Measurements from ENCODE around the gene C11orf86. TPM values are rescaled to one million over a fixed set of nuclear protein-coding genes. Genes with fewer than 3 reads are reported as not detected.
"Not testable (repeated sequence)": the region's sequence is repeated elsewhere in the genome, so short reads cannot be mapped to it uniquely, and the experiment has no call there.

The C11orf86 gene
- total RNA-seq, 4 donors from 2014 or later: 21.0 to 88.3 (median 56.1) TPM; not detected in 1

GRCh38 chr11:67002297-67002913 is 27.3 kb downstream of the C11orf86 start:
- TF ChIP-seq POLR2A (IDR thresholded peaks at IDR 0.05): no peak
- TF ChIP-seq EP300 (IDR thresholded peaks at IDR 0.05; ENCODE audit: low read depth): no peak
- TF ChIP-seq POLR2AphosphoS5 (IDR thresholded peaks at IDR 0.05): no peak
- no peak for TF ChIP-seq CTCF (IDR thresholded peaks at IDR 0.05)
- intact Hi-C loops (cut with DNase I; ENCODE audit: low total_unique reads) (no loop called here), in situ Hi-C loops (cut with MboI; ENCODE audit: low pct_ligation_motif_present in 1 of 4, low pct_unique_long_range_greater_than_20kb in 1 of 4, low sequenced_read_pairs in 3 of 4) (loop anchor here in 1 of 4 donors (25.0 kb wide), 1 partner anchor 290 kb away; no protein-coding TSS in a partner anchor)
- DNase-seq: no peak
- Histone ChIP-seq H3K36me3 (no peaks in the 10 kb centered on the region), H3K27ac (no peak overlapping the region), H3K9me3 (no peaks in the 10 kb centered on the region), H3K4me3 (no peak overlapping the region), H3K4me1 (no peaks in the 10 kb centered on the region), H3K27me3 (no peaks in the 10 kb centered on the region)
- WGBS, 2 donors (ENCODE audit: low coverage in 1 of 2): 63% methylated on average over 8 of the region's 8 CpGs; no CpG with 5 or more reads in 1 of the 2 donors

- 82 to 100% methylated on average over 1 to 5 of the region's 5 CpGs for WGBS, 2 donors (ENCODE audit: low coverage in 1 of 2)
- Histone ChIP-seq H3K4me3 (no peak overlapping the region), H3K9me3 (no peaks in the 10 kb centered on the region), H3K36me3 (no peaks in the 10 kb centered on the region), H3K27me3 (no peaks in the 10 kb centered on the region), H3K27ac (no peak overlapping the region), H3K4me1 (no peaks in the 10 kb centered on the region)
- no peak for TF ChIP-seq CTCF (IDR thresholded peaks at IDR 0.05)
- TF ChIP-seq POLR2AphosphoS5 (IDR thresholded peaks at IDR 0.05): no peak
- no peak for TF ChIP-seq POLR2A (IDR thresholded peaks at IDR 0.05)
- no peak for TF ChIP-seq EP300 (IDR thresholded peaks at IDR 0.05; ENCODE audit: low read depth)
- in situ Hi-C loops (cut with MboI; ENCODE audit: low pct_ligation_motif_present in 1 of 4, low pct_unique_long_range_greater_than_20kb in 1 of 4, low sequenced_read_pairs in 3 of 4): loop anchor here in 1 of 4 donors (25.0 kb wide), 1 partner anchor 291 kb away; no protein-coding TSS in a partner anchor
- DNase-seq: no peak
- intact Hi-C loops (cut with DNase I; ENCODE audit: low total_unique reads): no loop called here
These were observed 27.9 kb downstream of the C11orf86 start for GRCh38 chr11:67002921-67003411.

DNA sequence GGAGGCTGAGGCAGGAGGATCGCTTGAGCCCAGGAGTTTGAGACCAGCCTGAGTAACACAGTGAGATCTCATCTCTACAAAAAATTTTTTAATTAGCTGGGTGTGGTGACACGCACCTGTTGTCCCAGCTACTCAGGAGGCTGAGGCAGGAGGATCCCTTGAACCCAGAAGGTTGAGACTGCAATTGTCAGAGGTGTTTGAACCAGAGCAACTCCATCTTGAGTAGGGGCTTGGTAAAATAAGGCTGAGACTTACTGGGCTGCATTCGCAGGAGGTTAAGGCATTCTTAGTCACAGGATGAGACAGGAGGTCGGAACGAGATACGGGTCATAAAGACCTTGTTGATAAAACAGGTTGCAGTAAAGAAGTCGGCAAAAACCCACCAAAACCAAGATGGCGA is 30.1 kb downstream of the C11orf86 start:
- H3K36me3 ChIP-seq; H3K27me3 ChIP-seq; intact Hi-C loops (cut with DNase I; ENCODE audit: low total_unique reads); H3K9me3 ChIP-seq; DNase-seq; H3K27ac ChIP-seq; H3K4me1 ChIP-seq; H3K4me3 ChIP-seq: not testable (repeated sequence)
- in situ Hi-C loops (cut with MboI; ENCODE audit: low pct_ligation_motif_present in 1 of 4, low pct_unique_long_range_greater_than_20kb in 1 of 4, low sequenced_read_pairs in 3 of 4): loop anchor here in 1 of 4 donors (25.0 kb wide), 1 partner anchor 293 kb away; no protein-coding TSS in a partner anchor
- WGBS, 2 donors (ENCODE audit: low coverage in 1 of 2): 91 to 100% methylated on average over 1 to 8 of the region's 8 CpGs

DNA sequence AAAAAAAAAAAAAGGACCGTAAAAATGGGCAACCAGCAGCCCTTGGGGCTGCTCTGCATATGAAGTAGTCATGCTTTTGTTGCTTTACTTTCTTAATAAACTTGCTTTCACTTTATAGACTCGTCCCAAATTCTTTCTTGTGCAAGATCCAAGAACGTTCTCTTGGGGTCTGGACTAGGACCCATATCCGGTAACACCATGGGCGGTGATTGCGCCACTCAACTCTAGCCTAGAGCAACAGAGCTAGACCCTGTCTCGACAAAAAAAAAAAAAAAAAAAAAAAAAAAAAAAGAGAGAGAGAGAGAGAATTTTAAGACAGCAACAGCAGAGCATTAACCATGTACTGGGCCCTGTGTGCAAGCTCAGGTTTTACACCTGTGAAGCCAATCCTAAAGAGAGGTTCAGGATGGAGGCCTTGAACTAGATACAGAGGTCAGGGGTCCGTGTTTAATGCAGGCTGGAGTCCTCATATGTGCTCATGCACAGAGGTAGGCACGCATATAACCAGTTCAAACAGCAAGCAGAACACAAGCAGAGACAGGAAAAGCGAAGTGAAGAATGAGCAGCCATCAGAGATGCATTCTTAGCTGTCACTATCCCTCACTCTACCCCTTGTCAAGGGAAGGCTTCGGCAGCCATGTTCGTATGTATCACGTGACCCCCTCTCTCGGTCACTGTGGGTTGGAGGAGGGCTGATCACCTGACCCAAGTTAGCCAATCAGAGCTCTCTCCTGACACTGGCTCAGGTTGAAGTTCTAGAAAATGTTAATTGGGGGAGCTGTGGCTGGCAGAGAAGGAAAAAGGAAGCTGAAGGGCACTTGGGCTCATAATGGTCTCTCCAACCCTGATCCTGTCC is 31.2 kb downstream of the C11orf86 start:
- no peak for TF ChIP-seq CTCF (IDR thresholded peaks at IDR 0.05)
- TF ChIP-seq EP300 (IDR thresholded peaks at IDR 0.05; ENCODE audit: low read depth): no peak
- TF ChIP-seq POLR2AphosphoS5 (IDR thresholded peaks at IDR 0.05): no peak
- no peak for TF ChIP-seq POLR2A (IDR thresholded peaks at IDR 0.05)
- H3K4me1 ChIP-seq: no peaks in the 10 kb centered on the region
- H3K36me3 ChIP-seq: no peaks in the 10 kb centered on the region
- H3K4me3 ChIP-seq: no peak overlapping the region
- no peak overlapping the region for H3K27ac ChIP-seq
- in situ Hi-C loops (cut with MboI; ENCODE audit: low pct_ligation_motif_present in 1 of 4, low pct_unique_long_range_greater_than_20kb in 1 of 4, low sequenced_read_pairs in 3 of 4) (loop anchor here in 1 of 4 donors (25.0 kb wide), 1 partner anchor 294 kb away; no protein-coding TSS in a partner anchor), intact Hi-C loops (cut with DNase I; ENCODE audit: low total_unique reads) (no loop called here)
- no peaks in the 10 kb centered on the region for H3K27me3 ChIP-seq
- 87 to 88% methylated on average over 4 to 14 of the region's 14 CpGs for WGBS, 2 donors (ENCODE audit: low coverage in 1 of 2)
- no peaks in the 10 kb centered on the region for H3K9me3 ChIP-seq
- DNase-seq: no peak

All from transverse colon (tissue), 4 donors.